Fibroblast of the aortic adventitia (primary cell): Measurements from ENCODE around the gene L3MBTL4. TPM values are rescaled to one million over a fixed set of nuclear protein-coding genes. Genes with fewer than 3 reads are reported as not detected.

ENCODE experiments used
- DNase-seq: peaks from one replicate; pipeline ENCODE4 v3.0.0-alpha.2; 2010; ENCODE audit warnings: low read depth
- H3K4me3 ChIP-seq: 2 replicates; pipeline ENCODE4 v1.5.1; 2011; ENCODE audit warnings: low read depth, mild to moderate bottlenecking, control low read depth, low read length, moderate library complexity
- total RNA-seq: library from RNA; depleted of rRNA; stranded (reverse); fragments of >200 nt; gene quantifications from 2 replicates; pipeline ENCODE4 v1.2.3, GENCODE V29; 2012; ENCODE audit warnings: low replicate concordance
- TF ChIP-seq, protein P1 (sequence below): IDR thresholded peaks from 2 replicates; pipeline ENCODE4 v1.5.1; 2011; ENCODE audit warnings: mild to moderate bottlenecking, low read length, control low read depth, inconsistent platforms; ENCODE audit not compliant: insufficient read depth

The L3MBTL4 gene
- total RNA-seq, 1 donor: not detected

DNA sequence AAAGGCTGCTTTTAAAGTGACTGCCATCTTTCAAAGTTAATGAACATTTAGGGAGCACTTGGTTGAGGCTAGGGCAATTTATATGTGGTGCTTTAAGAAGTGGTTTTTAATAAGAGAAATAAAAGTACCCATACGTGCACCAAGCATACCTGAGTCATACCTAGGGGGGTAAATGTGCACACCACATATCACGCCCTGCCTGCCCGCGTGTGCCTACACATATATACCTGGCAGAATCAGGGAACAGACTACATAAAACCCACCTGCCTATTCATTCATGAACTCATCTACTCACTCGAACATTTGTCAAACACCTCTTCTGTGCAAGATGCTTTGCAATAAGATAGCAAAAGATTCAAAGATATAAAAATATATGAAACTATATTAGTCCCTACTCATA, 450.1 kb downstream of the L3MBTL4 start:
- TF ChIP-seq, protein P1, sequence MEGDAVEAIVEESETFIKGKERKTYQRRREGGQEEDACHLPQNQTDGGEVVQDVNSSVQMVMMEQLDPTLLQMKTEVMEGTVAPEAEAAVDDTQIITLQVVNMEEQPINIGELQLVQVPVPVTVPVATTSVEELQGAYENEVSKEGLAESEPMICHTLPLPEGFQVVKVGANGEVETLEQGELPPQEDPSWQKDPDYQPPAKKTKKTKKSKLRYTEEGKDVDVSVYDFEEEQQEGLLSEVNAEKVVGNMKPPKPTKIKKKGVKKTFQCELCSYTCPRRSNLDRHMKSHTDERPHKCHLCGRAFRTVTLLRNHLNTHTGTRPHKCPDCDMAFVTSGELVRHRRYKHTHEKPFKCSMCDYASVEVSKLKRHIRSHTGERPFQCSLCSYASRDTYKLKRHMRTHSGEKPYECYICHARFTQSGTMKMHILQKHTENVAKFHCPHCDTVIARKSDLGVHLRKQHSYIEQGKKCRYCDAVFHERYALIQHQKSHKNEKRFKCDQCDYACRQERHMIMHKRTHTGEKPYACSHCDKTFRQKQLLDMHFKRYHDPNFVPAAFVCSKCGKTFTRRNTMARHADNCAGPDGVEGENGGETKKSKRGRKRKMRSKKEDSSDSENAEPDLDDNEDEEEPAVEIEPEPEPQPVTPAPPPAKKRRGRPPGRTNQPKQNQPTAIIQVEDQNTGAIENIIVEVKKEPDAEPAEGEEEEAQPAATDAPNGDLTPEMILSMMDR: no peak
- H3K4me3 ChIP-seq: no peak overlapping the region
- no peak for DNase-seq

DNA sequence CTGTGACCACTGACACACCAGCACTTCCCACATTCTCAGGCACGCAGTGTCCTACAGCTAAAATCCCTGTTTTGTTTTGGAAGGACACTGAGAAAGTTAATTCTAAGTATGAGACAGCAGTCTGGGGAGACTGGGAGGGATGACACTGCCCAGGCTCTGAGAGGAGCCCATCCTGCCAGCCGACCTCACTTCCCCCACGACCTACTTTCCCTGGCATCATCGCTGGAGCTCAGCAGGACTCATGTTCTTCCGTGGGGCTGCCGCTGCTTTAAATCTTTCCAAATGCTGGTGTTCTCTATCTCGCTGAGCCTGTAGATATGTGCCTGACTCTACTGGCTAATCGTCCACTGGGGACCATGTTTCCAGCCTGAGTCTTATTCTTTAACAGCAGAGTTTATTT, 450.6 kb downstream of the L3MBTL4 start:
- TF ChIP-seq, protein P1: no peak
- H3K4me3 ChIP-seq: no peak overlapping the region
- DNase-seq: no peak

DNA sequence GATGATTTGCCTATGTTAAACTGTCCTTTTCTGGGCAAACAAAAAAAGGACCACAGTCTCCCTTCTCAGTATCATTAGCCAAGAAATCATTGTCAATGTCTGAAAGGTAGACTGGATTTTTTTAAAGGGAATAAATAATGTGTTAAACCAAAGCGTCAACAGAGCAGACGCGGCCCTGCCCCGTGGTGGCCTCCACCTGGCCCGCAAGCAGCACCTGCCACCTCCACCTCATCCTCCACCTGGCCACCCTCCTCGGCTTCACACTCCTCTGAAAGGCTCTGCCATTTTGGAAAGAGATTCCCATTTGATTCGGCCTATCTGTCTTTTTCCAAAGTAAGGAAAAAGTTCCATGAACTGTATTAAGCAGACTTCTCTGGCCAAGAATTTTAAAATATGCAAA, 451.4 kb downstream of the L3MBTL4 start:
- TF ChIP-seq, protein P1: no peak
- H3K4me3 ChIP-seq: no peak overlapping the region
- no peak for DNase-seq

DNA sequence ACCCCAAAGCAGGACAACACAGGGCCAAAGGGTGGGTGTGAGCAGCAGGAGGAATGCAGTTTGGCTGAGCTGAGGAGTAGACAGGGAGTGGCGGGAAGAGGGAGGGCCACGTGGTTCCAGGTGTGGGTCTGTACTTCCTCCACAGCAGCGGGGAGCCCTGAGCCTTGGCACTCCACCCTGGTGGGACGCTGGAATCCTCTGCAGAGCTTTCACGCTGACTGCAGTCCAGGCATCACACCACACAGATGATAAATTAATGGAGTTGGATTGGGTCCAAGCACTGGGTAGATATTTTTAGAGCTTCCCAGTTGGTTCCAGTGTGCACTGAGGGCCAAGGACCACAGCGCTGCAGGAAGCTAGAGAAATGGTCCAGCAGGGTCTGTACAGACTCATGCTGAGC, 452.3 kb downstream of the L3MBTL4 start:
- TF ChIP-seq, protein P1: no peak
- DNase-seq: peak; percentile 30
- H3K4me3 ChIP-seq: no peak overlapping the region

DNA sequence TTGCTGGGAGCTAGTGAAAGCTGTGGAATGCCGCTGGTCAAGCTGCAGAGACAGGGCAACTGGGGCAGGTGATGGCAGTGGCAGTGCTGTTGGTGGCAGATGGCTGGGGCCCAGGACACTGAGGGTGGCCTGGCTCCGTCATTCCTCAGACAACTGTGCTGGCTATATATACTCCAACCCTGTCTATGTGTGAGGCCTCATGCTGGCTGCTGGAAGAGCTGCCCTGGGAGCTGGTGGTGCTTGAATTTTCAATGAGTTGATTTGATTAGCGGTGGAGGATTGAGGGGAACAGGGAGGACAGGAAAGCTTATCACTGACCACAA, 452.9 kb downstream of the L3MBTL4 start:
- no peak for DNase-seq
- H3K4me3 ChIP-seq: no peak overlapping the region
- TF ChIP-seq, protein P1: no peak

DNA sequence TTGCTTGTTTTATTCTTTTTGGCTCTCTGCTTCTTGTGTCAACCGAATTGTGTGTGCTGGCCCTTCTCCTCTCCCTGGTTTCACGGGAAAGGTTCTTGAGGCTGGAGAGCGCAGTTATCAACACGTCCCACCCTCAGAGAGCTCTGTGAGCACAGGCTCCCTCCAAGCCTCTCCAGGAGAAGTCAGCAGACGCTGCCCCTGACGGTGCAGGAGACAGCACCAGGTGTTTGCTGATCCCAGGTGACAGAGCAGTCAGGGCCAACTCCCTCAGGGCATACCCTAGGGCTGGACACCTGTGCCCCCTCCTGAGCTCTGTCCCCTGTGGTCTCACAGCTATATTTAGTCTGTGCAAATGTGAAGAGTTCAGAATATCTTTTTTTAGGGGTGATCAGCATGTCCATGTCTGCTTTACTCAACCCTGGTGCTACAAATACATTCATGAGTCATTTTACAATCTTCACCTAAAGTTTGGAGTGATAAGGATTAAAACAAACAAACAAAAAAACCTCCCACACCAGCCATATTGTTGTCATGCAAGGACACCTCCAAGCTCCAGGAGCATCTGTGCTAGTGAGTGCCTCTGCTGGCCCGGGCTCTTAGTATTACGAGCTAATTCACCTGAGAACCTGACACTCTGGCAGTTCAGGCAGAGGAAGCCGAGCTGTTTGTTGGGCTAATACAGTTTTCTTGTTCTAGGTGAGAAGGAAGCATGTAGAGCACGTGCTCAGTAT, 453.4 kb downstream of the L3MBTL4 start:
- TF ChIP-seq, protein P1: no peak
- no peak overlapping the region for H3K4me3 ChIP-seq
- no peak for DNase-seq

DNA sequence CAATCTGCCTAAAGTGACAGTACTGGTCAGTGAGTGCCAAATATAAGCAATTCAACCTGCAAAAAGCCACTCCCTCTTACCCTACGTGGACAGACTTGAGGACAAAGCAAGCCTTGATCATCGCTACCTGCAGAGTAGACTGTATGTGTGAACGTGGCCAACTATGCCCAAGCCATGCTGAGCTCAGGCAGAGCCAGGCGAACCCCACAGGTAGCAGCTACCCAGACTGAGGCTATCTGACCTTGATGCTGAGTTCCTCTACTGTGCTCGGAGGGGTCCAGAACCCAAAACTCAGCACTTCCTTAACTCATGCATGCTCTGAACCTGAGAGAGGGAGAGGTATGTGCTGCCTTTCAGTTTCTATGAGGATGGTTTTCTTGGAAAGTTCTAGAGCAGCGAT, 455.9 kb downstream of the L3MBTL4 start:
- no peak for DNase-seq

More for the DNA sequence above, 455.9 kb downstream of the L3MBTL4 start:
- no peak overlapping the region for H3K4me3 ChIP-seq
- TF ChIP-seq, protein P1: no peak
